ENCODE results near the gene MBNL2.

DNA sequence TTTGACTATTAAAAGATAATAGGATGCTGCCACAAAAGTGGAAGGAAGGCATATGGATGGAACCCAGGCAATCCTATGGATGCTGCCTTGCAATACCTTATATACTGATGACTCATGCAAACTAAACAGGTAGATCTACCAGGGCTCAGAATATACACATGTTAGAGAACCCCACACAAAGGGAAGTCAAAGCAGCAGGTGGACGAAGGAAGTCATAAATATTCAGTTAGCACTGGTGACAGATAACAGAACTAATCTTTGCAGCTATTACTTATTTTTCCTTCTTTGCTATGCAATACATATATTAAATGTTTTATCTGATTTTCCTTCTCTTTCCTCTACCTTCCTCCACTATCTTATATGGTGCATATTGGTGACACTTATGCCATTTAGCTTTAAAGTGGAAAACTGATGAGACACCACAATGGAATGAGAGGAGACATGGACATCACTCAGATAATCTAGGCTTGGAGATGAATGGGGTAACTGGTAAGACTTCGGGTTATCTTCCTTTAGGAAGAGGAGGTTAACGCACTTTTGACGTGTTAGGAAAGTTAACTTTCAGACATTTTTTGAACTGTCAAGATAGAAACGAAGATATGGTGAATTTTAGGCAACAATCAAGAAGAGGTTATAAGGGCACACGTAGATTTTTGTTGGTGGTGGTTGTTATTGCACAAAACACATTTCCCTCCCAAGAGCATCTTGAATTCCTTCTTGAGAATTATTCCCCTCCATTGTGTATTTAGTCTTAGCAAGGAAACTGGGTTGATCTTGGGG, 39.8 kb upstream of the MBNL2 start:
- TF ChIP-seq, protein P1, sequence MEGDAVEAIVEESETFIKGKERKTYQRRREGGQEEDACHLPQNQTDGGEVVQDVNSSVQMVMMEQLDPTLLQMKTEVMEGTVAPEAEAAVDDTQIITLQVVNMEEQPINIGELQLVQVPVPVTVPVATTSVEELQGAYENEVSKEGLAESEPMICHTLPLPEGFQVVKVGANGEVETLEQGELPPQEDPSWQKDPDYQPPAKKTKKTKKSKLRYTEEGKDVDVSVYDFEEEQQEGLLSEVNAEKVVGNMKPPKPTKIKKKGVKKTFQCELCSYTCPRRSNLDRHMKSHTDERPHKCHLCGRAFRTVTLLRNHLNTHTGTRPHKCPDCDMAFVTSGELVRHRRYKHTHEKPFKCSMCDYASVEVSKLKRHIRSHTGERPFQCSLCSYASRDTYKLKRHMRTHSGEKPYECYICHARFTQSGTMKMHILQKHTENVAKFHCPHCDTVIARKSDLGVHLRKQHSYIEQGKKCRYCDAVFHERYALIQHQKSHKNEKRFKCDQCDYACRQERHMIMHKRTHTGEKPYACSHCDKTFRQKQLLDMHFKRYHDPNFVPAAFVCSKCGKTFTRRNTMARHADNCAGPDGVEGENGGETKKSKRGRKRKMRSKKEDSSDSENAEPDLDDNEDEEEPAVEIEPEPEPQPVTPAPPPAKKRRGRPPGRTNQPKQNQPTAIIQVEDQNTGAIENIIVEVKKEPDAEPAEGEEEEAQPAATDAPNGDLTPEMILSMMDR (conservative IDR thresholded peaks at IDR 0.05; ENCODE audit: low read length) = no peak
- TF ChIP-seq EZH2phosphoT487 (IDR thresholded peaks at IDR 0.05; ENCODE audit: borderline replicate concordance, low read depth, low read length) = no peak

All from OCI-LY7 (cell line).